Cardiac fibroblast (primary cell): ENCODE measurements around the gene C14orf119.

Experiments
- DNase-seq, 2 donors: peaks; one replicate each; pipeline versions ENCODE4 v3.0.0 to v3.0.0-alpha.2; 2010; ENCODE audit warnings: low read depth in 2 of 2
- H3K4me3 ChIP-seq, 2 donors: replicated peaks in 1 of 2; 1 replicate in 1 of 2; 2 replicates in 1 of 2; pipeline ENCODE4 v1.5.1; 2011; ENCODE audit warnings: low read depth in 2 of 2, low read length in 2 of 2, mild to moderate bottlenecking in 2 of 2, moderate library complexity in 1 of 2
- CTCF ChIP-seq: IDR thresholded peaks from one replicate; pipeline ENCODE4 v1.5.1; 2011; ENCODE audit warnings: low read depth, mild to moderate bottlenecking, low read length, inconsistent platforms

Gene C14orf119

GRCh38 chr14:23095196-23096108 lies at the start of gene C14orf119:
Gene C14orf119, plus strand, starts transcription at chr14:23095505. Its CDS starts 2,154 bp downstream, at chr14:23097659.
- no peak for TF ChIP-seq CTCF
- peak; percentile 100 for DNase-seq
- peak within 1 kb of the TSS; percentile 86 to 95 for H3K4me3 ChIP-seq

GRCh38 chr14:23047034-23047634 lies 48.2 kb upstream of the C14orf119 start:
- DNase-seq: peak; percentile 44 to 71
- no peak for TF ChIP-seq CTCF
- H3K4me3 ChIP-seq: no peak overlapping the region

GRCh38 chr14:23047751-23048693 lies 47.3 kb upstream of the C14orf119 start:
- no peak for DNase-seq
- TF ChIP-seq CTCF: no peak
- no peak overlapping the region for H3K4me3 ChIP-seq

- no peak for TF ChIP-seq CTCF
- DNase-seq: no peak
- H3K4me3 ChIP-seq: no peak overlapping the region
Observed at GRCh38 chr14:23049011-23049410, 46.3 kb upstream of the C14orf119 start.

- no peak for TF ChIP-seq CTCF
- DNase-seq: no peak
- H3K4me3 ChIP-seq: no peak overlapping the region
Observed at GRCh38 chr14:23051141-23052057, 43.9 kb upstream of the C14orf119 start.
